Endothelial cell of umbilical vein (primary cell): Measurements from ENCODE around the gene GGTLC2.

Experiments used
- CTCF ChIP-seq, 2 donors: IDR thresholded peaks; 1 replicate in 1 of 2; 2 replicates in 1 of 2; pipeline ENCODE4 v1.5.1; 2011; ENCODE audit warnings: low read length in 2 of 2, mild to moderate bottlenecking in 2 of 2, moderate library complexity in 2 of 2, control low read depth in 1 of 2, inconsistent platforms in 1 of 2, low read depth in 1 of 2; ENCODE audit not compliant: insufficient read depth in 1 of 2; ENCODE audit errors: extremely low read depth in 1 of 2
- EZH2 ChIP-seq: IDR thresholded peaks from 2 replicates; pipeline ENCODE4 v1.6.1; 2012; ENCODE audit warnings: borderline replicate concordance, low read depth, mild to moderate bottlenecking, moderate library complexity, low read length, inconsistent platforms; ENCODE audit not compliant: severe bottlenecking
- JUN ChIP-seq: IDR thresholded peaks from 2 replicates; pipeline ENCODE4 v1.6.1; 2011; ENCODE audit warnings: borderline replicate concordance, low read depth; ENCODE audit not compliant: insufficient read length, insufficient read depth
- MAX ChIP-seq: IDR thresholded peaks from 2 replicates; pipeline ENCODE4 v1.6.1; 2011; ENCODE audit not compliant: insufficient read depth, insufficient read length
- POLR2A ChIP-seq: IDR thresholded peaks from 2 replicates; pipeline ENCODE4 v1.6.1; 2012; ENCODE audit warnings: low read depth, mild to moderate bottlenecking, control low read depth, low read length
- POLR2AphosphoS5 ChIP-seq: IDR thresholded peaks from 2 replicates; pipeline ENCODE4 v1.6.1; 2012; ENCODE audit warnings: low read depth, mild to moderate bottlenecking, control low read depth, low read length, moderate library complexity; ENCODE audit not compliant: insufficient read depth

GRCh38 chr22:22605074-22605404, 39.4 kb upstream of the GGTLC2 start:
- no peak for TF ChIP-seq POLR2A
- no peak for TF ChIP-seq POLR2AphosphoS5
- no peak for TF ChIP-seq CTCF (IDR thresholded peaks at IDR 0.05; ENCODE audit: extremely low read depth in 1 of 2, insufficient read depth in 1 of 2, low read depth in 1 of 2, low read length in 2 of 2)
- no peak for TF ChIP-seq EZH2
- TF ChIP-seq MAX: no peak
- TF ChIP-seq JUN: no peak
